CD4-positive, CD25-positive, alpha-beta regulatory T cell (primary cell): Measurements from ENCODE around the gene UACA. TPM values are rescaled to one million over a fixed set of nuclear protein-coding genes. Genes with fewer than 3 reads are reported as not detected.
"Not testable (repeated sequence)": the region's sequence is repeated elsewhere in the genome, so short reads cannot be mapped to it uniquely, and the experiment has no call there.

Experiments
- ATAC-seq, 2 donors: fragments of 150-1000 bp; cut with Tn5 transposase; one replicate each; pipeline ENCODE4 v1.10.0; 2021; ENCODE audit warnings: low read depth in 2 of 2, moderate number of reproducible peaks in 2 of 2, moderate library complexity in 1 of 2
- DNase-seq, 3 donors: peaks; one replicate each; pipeline versions ENCODE4 v3.0.0 to v3.0.0-alpha.2; 2012 to 2022; ENCODE audit warnings: mixed read lengths in 1 of 3
- H3K27ac ChIP-seq: one replicate; pipeline ENCODE4 v1.7.0; 2013; ENCODE audit warnings: mild to moderate bottlenecking, low read length; ENCODE audit not compliant: insufficient read depth, poor library complexity, severe bottlenecking
- H3K27me3 ChIP-seq: one replicate; pipeline ENCODE4 v1.7.0; 2013; ENCODE audit warnings: low read length; ENCODE audit not compliant: control insufficient read depth, insufficient read depth
- H3K36me3 ChIP-seq: one replicate; pipeline ENCODE4 v1.7.0; 2013; ENCODE audit warnings: mild to moderate bottlenecking, low read length, moderate library complexity; ENCODE audit not compliant: control insufficient read depth, insufficient read depth
- H3K4me1 ChIP-seq: 2 replicates; pipeline ENCODE4 v1.7.0; 2013; ENCODE audit warnings: mild to moderate bottlenecking, low read length; ENCODE audit not compliant: insufficient read depth, control insufficient read depth, poor library complexity, severe bottlenecking
- H3K4me3 ChIP-seq: one replicate; pipeline ENCODE4 v1.7.0; 2013; ENCODE audit warnings: low read depth, mild to moderate bottlenecking, low read length, moderate library complexity
- H3K9me3 ChIP-seq, 2 experiments: 1 replicate in 1 of 2; 2 replicates in 1 of 2; pipeline ENCODE4 v1.7.0; 2013; ENCODE audit warnings: low read length in 2 of 2, mild to moderate bottlenecking in 1 of 2, moderate library complexity in 1 of 2; ENCODE audit not compliant: control insufficient read depth in 2 of 2
- H3K27ac Mint-ChIP-seq, 3 donors: one replicate each; pipeline ENCODE4 v1.8.0; 2020 to 2022; ENCODE audit warnings: mild to moderate bottlenecking in 3 of 3, mixed read lengths in 3 of 3, moderate library complexity in 2 of 3
- H3K27me3 Mint-ChIP-seq: one replicate; pipeline ENCODE4 v1.8.0; 2022; ENCODE audit warnings: mild to moderate bottlenecking, mixed read lengths
- H3K36me3 Mint-ChIP-seq: one replicate; pipeline ENCODE4 v1.8.0; 2020; ENCODE audit warnings: mixed read lengths
- H3K4me1 Mint-ChIP-seq, 4 donors: one replicate each; pipeline ENCODE4 v1.8.0; 2020 to 2022; ENCODE audit warnings: mixed read lengths in 4 of 4, mild to moderate bottlenecking in 1 of 4
- H3K4me3 Mint-ChIP-seq, 4 donors: one replicate each; pipeline ENCODE4 v1.8.0; 2020 to 2022; ENCODE audit warnings: mild to moderate bottlenecking in 4 of 4, mixed read lengths in 4 of 4, moderate library complexity in 3 of 4
- H3K9me3 Mint-ChIP-seq, 7 donors: one replicate each; pipeline ENCODE4 v1.8.0; 2020 to 2022; ENCODE audit warnings: mixed read lengths in 7 of 7, mild to moderate bottlenecking in 3 of 7, moderate library complexity in 2 of 7
- polyA plus RNA-seq, 4 donors: library from polyadenylated mRNA; unstranded; fragments of 300-500 nt; fragmentation: Illumina TruSeq; gene quantifications; one replicate each; pipeline ENCODE4 v1.2.3, GENCODE V29; 2021
- total RNA-seq: library from RNA; stranded (reverse); gene quantifications from one replicate; pipeline ENCODE4 v1.2.3, GENCODE V29; 2022

Gene UACA
- total and polyA plus RNA-seq, 5 donors from 2014 or later, result 0.47 TPM; not detected in 4

DNA sequence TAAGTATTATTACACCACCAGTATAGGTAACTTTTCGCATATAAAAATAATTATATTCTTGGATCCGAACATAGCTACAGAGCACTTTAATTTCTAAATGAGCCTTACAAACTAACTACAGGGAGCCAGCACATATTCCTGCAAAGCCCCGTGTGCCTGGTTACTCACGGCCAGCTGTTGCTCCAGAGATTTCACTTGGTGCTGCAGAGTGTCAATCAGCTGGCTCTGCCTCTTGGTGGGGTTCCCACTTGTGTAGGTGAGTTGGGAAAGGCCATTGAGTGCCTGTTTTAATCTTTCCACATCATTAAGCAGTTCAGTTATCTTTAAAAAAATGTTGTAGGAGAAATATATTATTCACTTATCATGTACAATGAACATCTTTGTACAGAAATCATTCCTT is 98.9 kb downstream of the UACA start:
- H3K4me3 ChIP-seq, result no peak overlapping the region
- no peaks in the 10 kb centered on the region for H3K36me3 ChIP-seq
- Mint-ChIP-seq H3K4me1 (peaks cover 0 to 8% (median 1%) of the 10 kb centered on the region in 4 donors), H3K27ac (no peak overlapping the region), H3K27me3 (peaks cover 6% of the 10 kb centered on the region), H3K4me3 (no peak overlapping the region), H3K36me3 (no peaks in the 10 kb centered on the region), H3K9me3 (peaks cover 0 to 2% (median 0%) of the 10 kb centered on the region in 7 donors)
- H3K27me3 ChIP-seq, result peaks cover 29% of the 10 kb centered on the region
- no peaks in the 10 kb centered on the region for H3K9me3 ChIP-seq
- H3K4me1 ChIP-seq, result no peaks in the 10 kb centered on the region
- no peak overlapping the region for H3K27ac ChIP-seq
- ATAC-seq, result no peak
- DNase-seq, result no peak

DNA sequence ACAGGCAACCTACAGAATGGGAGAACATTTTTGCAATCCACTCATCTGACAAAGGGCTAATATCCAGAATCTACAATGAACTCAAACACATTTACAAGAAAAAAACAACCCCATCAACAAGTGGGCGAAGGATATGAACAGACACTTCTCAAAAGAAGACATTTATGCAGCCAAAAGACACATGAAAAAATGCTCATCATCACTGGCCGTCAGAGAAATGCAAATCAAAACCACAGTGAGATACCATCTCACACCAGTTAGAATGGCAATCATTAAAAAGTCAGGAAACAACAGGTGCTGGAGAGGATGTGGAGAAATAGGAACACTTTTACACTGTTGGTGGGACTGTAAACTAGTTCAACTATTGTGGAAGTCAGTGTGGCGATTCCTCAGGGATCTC is 100.3 kb downstream of the UACA start:
- not testable (repeated sequence) for H3K9me3 Mint-ChIP-seq, H3K4me3 ChIP-seq, H3K9me3 ChIP-seq, ATAC-seq, H3K36me3 Mint-ChIP-seq, H3K27ac Mint-ChIP-seq, H3K4me1 Mint-ChIP-seq, H3K27me3 Mint-ChIP-seq, H3K36me3 ChIP-seq, H3K4me3 Mint-ChIP-seq, H3K27ac ChIP-seq, DNase-seq, H3K4me1 ChIP-seq
- peaks cover 16% of the 10 kb centered on the region for H3K27me3 ChIP-seq

DNA sequence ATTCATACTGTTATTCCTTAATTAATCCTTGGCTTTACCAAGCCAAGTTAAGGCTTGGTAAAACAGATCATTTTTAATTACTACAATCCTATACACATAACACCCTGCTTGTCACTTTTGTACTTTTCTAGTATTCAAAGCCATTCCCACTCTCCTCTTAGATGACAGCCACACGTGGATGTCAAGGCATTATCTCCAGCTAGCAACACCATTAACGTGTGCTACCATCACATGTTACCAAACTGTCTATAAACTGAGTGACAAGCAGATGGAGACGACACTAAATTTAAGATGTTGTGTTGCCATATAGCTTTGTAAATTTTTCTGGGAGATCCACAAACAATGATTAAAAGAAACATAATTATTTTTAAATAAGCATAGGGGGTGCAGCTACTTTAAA is 103.7 kb downstream of the UACA start:
- no peaks in the 10 kb centered on the region for H3K27me3 Mint-ChIP-seq
- DNase-seq (no peak), ATAC-seq (no peak)
- no peak overlapping the region for H3K27ac ChIP-seq
- no peaks in the 10 kb centered on the region for H3K36me3 Mint-ChIP-seq
- H3K9me3 Mint-ChIP-seq, result peaks cover 0 to 1% (median 0%) of the 10 kb centered on the region in 7 donors
- peaks cover 0 to 4% (median 1%) of the 10 kb centered on the region in 4 donors for H3K4me1 Mint-ChIP-seq
- no peaks in the 10 kb centered on the region for H3K9me3 ChIP-seq
- no peak overlapping the region for H3K27ac Mint-ChIP-seq
- H3K27me3 ChIP-seq, result peaks cover 3% of the 10 kb centered on the region
- H3K36me3 ChIP-seq, result no peaks in the 10 kb centered on the region
- H3K4me3 ChIP-seq, result no peak overlapping the region
- no peak overlapping the region for H3K4me3 Mint-ChIP-seq
- no peaks in the 10 kb centered on the region for H3K4me1 ChIP-seq

GRCh38 chr15:70658641-70659040 is 104.7 kb downstream of the UACA start:
- no peaks in the 10 kb centered on the region for H3K36me3 Mint-ChIP-seq
- H3K9me3 ChIP-seq, result no peaks in the 10 kb centered on the region
- H3K27ac ChIP-seq, result no peak overlapping the region
- DNase-seq, result no peak
- no peaks in the 10 kb centered on the region for H3K27me3 ChIP-seq
- peaks cover 0 to 1% (median 0%) of the 10 kb centered on the region in 7 donors for H3K9me3 Mint-ChIP-seq
- no peak overlapping the region for H3K27ac Mint-ChIP-seq
- no peaks in the 10 kb centered on the region for H3K4me1 ChIP-seq
- H3K36me3 ChIP-seq, result no peaks in the 10 kb centered on the region
- no peak overlapping the region for H3K4me3 ChIP-seq
- no peak for ATAC-seq
- no peaks in the 10 kb centered on the region for H3K27me3 Mint-ChIP-seq
- H3K4me1 Mint-ChIP-seq, result peaks cover 0 to 4% (median 1%) of the 10 kb centered on the region in 4 donors
- H3K4me3 Mint-ChIP-seq, result no peak overlapping the region

DNA sequence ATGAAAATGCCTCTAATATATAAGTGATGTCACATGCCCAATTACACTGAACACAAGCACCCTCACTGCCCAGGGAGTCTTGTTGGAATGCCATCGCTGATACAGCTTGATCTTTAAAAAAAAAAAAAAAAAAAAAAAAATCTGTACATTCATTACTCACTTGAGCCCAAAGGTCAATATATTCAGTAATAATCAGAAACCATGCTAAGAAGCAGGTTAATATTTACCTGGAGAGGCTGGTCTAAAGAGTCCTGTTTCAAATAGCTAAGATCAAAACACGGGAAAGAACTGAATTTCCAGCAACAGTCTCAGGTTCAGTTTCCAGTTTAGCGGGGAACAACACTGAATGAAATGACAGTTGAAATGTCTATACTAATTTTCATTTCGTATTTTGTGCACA is 109.9 kb downstream of the UACA start:
- no peak overlapping the region for H3K4me3 ChIP-seq
- no peaks in the 10 kb centered on the region for H3K4me1 ChIP-seq
- Mint-ChIP-seq H3K4me3 (no peak overlapping the region), H3K27ac (no peak overlapping the region), H3K4me1 (peaks cover 0 to 2% (median 0%) of the 10 kb centered on the region in 4 donors), H3K27me3 (peaks cover 6% of the 10 kb centered on the region), H3K36me3 (no peaks in the 10 kb centered on the region), H3K9me3 (no peaks in the 10 kb centered on the region)
- H3K9me3 ChIP-seq, result no peaks in the 10 kb centered on the region
- DNase-seq, result no peak
- no peak overlapping the region for H3K27ac ChIP-seq
- no peaks in the 10 kb centered on the region for H3K27me3 ChIP-seq
- no peaks in the 10 kb centered on the region for H3K36me3 ChIP-seq
- ATAC-seq, result no peak

DNA sequence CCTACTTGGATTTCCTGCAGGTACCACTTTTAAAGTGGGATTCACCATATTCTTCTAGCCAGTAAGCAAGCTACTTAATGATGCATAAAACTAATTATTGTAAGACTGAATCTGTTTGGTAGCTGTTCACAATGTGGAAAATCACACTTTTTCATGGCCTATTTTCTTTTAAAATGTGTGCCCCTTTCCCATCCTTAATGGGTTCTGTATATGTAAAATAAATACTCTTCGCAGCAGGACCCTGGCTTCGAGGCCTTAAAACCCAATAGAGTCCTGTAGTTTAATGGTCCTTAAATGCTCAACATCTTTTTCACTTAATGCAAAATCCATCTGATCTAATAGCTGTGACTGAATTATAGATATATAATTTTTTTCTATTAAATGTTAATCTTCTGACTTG is 111.0 kb downstream of the UACA start:
- ATAC-seq, result no peak
- no peak for DNase-seq
- H3K36me3 ChIP-seq, result no peaks in the 10 kb centered on the region
- peaks cover 0 to 2% (median 0%) of the 10 kb centered on the region in 4 donors for H3K4me1 Mint-ChIP-seq
- H3K9me3 Mint-ChIP-seq, result no peaks in the 10 kb centered on the region
- H3K27me3 Mint-ChIP-seq, result peaks cover 11% of the 10 kb centered on the region
- H3K4me1 ChIP-seq, result no peaks in the 10 kb centered on the region
- H3K4me3 Mint-ChIP-seq, result no peak overlapping the region
- no peaks in the 10 kb centered on the region for H3K27me3 ChIP-seq
- H3K27ac ChIP-seq, result no peak overlapping the region
- no peak overlapping the region for H3K27ac Mint-ChIP-seq
- H3K4me3 ChIP-seq, result no peak overlapping the region
- H3K36me3 Mint-ChIP-seq, result no peaks in the 10 kb centered on the region
- H3K9me3 ChIP-seq, result no peaks in the 10 kb centered on the region

GRCh38 chr15:70651303-70651845 is 112.0 kb downstream of the UACA start:
- Histone ChIP-seq H3K27ac (no peak overlapping the region), H3K36me3 (no peaks in the 10 kb centered on the region), H3K4me3 (no peak overlapping the region), H3K4me1 (no peaks in the 10 kb centered on the region), H3K27me3 (no peaks in the 10 kb centered on the region), H3K9me3 (no peaks in the 10 kb centered on the region)
- Mint-ChIP-seq H3K27ac (no peak overlapping the region), H3K4me3 (no peak overlapping the region), H3K9me3 (no peaks in the 10 kb centered on the region), H3K27me3 (peaks cover 16% of the 10 kb centered on the region), H3K36me3 (no peaks in the 10 kb centered on the region), H3K4me1 (peaks cover 0 to 2% (median 0%) of the 10 kb centered on the region in 4 donors)
- ATAC-seq (no peak), DNase-seq (no peak)

- ATAC-seq (no peak), DNase-seq (no peak)
- H3K36me3 Mint-ChIP-seq, result no peaks in the 10 kb centered on the region
- peaks cover 16% of the 10 kb centered on the region for H3K27me3 Mint-ChIP-seq
- H3K27ac ChIP-seq, result no peak overlapping the region
- H3K9me3 ChIP-seq, result no peaks in the 10 kb centered on the region
- H3K4me3 Mint-ChIP-seq, result no peak overlapping the region
- H3K4me3 ChIP-seq, result no peak overlapping the region
- no peaks in the 10 kb centered on the region for H3K27me3 ChIP-seq
- no peaks in the 10 kb centered on the region for H3K36me3 ChIP-seq
- peaks cover 0 to 2% (median 0%) of the 10 kb centered on the region in 4 donors for H3K4me1 Mint-ChIP-seq
- no peaks in the 10 kb centered on the region for H3K4me1 ChIP-seq
- H3K9me3 Mint-ChIP-seq, result no peaks in the 10 kb centered on the region
- no peak overlapping the region for H3K27ac Mint-ChIP-seq
Measured at GRCh38 chr15:70650567-70651302, 112.6 kb downstream of the UACA start.
